Measurements from ENCODE around the gene ORC5.

Gene ORC5

DNA sequence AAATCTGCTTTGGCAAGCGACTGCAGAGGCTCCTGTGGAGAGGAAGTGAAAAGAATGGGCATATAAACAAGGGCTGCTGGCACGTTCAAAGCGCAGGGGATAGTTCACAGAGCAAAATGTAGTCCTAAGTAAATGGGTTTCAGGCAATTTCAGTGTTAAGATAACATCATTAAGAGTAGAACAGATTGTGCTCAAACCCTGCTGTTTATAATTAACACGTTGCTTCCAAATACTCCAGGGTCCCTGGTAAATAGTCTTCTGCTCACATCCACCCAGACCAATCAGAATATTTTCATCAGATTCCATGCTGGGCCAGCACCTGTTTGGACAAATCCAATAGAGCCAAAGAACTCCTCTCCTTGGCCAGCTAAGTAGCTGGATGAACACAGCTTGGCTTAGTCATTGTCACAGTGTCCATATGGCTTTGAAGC is 81.4 kb downstream of the ORC5 start:
- no peak for DNase-seq (ENCODE audit: low spot score)

DNA sequence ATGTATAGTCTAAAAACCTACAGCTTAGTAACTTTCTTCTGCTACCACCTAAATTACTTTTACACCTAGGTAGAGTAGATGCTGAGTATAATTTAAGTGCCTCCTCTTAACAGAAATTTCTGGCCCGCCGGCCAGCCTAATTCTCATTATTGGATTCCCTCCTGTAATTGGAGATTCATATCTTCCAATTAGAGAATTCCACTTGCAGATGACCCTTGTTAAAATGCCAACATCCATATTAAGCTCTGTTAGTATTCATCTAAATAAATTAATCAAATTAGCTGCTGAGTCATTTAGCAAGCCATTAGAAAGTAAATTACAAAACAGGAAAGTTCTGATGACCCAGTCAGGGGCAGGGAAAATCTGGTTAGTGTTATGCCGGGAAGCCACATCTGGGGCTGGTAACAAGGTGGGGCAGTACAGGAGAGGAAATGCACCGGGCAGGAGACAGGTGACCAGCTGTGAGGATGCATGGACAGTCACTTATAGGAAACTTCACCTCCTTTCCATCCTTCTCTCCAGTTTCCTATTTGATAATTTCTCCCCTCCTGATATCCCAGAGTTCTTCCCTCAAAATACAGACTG is 82.8 kb downstream of the ORC5 start:
- DNase-seq (ENCODE audit: low spot score): no peak

DNA sequence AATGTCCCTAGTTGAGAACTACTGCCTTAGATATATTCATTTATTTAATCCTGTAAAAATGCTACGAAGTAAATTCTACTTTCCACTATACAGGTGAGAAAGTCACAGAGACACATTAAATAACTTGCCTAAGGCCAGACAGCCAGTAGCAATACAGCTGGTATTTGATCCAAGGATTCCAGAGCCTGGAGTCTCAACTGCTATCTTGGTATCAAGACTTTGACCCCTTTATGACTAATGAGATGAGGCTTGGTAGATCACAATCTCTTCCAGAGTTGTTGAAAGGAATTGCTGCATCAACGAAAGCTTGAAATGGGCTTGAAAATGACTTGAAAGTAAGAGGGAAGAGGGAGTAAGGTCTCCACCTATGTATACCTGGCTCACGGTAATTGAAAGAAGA is 83.3 kb downstream of the ORC5 start:
- DNase-seq (ENCODE audit: low spot score): no peak

DNA sequence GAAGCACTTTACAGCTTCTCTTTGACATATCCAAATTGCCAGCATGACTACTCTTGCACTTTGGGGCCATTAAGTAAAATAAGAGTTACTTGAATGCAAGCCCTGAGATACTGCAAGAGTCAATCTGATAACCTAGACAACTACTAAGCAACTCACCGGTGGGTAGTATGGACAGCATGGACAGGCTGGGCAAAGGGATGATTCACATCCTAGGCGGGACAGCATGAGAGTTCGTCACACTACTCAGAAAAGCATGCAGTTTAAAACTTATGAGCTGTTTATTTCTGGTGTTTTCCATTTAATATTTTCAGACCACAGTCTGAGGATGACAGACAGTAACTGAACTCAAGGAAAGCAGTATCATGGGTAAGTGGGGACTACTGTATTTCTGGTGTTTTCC is 84.0 kb downstream of the ORC5 start:
- no peak for DNase-seq (ENCODE audit: low spot score)

DNA sequence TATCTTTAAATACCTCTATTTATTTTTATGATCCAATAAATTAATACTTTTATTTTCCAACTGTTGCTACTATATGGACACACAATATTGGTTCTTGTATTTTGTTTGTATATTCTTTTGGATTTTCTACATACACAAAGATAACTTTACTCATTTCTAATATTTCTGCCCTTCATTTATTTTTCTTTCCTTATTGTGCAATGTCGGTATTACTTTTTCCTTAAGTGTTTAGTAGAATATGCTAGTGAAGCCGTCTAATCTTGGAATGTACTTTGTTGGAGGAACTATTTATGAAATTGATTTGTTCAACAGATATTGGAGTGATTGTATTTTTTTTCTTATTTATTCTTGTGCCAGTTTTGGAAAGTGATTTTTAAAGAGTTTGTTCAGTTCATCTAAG is 94.0 kb downstream of the ORC5 start:
- no peak for DNase-seq (ENCODE audit: low spot score)

DNA sequence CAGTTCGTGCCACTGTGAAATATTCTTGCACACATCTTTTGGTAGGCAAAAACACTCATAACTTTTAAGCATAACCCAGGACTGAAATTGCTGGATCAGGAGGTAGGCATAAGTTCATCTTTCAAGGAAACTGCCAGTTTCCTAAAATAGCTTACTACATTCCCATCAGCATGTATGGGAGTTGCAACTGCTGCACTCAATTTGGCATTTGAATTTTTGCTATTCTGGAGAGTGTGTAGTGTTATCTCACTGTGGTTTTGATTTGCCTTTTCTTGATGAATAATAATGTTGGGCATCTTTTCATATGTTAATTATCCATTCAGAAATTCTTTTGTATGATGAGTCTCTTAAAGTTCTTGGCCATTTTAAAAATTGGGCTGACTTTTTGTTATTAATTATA is 95.2 kb downstream of the ORC5 start:
- no peak for DNase-seq (ENCODE audit: low spot score)

DNA sequence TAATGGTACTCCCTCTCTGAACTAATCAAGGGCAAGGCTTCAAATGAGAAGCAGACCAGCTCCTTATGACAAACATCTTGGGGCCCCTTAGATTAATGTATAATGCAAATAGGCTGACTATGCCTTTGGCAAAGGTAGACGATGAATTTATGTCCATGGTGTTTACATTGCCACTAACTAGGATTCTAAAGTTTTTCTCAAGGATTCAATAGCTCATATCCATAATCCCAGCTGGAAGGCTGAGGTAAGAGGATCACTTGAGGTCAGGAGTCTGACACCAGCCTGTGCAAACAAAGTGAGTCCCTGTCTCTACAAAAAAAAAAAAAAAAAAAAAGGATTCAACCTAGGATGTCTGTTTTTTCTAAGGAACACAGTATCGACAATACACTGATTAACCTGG is 96.5 kb downstream of the ORC5 start:
- no peak for DNase-seq (ENCODE audit: low spot score)

DNA sequence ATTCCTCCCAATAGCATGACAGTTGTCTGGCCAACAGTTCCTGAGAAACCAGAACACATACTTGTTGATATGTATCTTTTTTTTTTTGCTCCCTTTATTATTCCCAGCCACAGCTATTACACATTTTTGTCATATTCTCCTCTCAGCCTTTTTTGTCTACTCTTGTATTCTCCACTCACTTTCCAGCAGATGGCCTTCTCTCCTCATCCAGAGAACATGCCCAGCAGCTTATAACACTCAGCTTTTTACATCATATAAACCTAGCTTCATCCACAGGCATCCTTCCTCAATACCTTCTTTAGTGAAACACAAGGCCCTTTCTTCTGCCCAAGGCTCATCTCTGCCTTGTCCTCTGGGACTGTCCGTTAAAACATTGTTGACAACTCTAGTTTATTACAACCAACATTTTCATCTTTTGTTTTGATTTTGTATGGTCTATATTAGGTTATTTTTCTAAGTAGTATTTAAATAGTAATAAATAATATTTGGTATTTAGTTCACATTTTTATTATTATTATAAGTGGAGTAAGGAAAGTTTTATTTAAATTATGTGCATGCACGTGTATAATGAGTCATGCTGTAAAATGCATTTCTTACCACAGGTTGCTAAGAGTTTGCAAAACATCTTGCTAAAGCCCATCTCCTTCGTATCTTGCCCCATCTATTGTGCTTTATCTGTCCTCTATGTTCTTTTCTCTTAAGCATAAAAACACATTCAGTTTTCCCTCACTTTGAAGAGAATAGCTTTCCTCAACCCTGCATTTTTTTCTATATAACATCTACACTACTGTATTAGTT is 101.5 kb downstream of the ORC5 start:
- DNase-seq (ENCODE audit: low spot score): no peak

DNA sequence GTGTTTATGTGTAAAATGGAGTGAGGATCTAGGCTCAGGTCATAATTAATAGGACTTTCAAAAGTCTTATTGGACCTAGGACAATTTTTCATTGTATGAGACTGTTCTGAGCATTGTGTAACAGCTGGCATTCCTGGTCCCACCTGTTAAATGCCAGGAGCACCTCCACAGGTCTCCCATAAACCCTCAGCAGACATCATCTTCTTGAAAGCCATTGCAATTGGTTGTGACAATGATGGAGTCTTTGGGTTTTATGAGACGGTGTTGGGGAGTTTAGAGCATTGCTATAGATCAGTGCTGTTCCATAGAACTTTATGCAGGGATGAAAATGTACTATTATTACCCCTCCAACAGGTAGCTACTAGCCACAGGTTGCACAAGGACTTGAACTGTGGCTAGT is 108.9 kb downstream of the ORC5 start:
- DNase-seq (ENCODE audit: low spot score): no peak

DNA sequence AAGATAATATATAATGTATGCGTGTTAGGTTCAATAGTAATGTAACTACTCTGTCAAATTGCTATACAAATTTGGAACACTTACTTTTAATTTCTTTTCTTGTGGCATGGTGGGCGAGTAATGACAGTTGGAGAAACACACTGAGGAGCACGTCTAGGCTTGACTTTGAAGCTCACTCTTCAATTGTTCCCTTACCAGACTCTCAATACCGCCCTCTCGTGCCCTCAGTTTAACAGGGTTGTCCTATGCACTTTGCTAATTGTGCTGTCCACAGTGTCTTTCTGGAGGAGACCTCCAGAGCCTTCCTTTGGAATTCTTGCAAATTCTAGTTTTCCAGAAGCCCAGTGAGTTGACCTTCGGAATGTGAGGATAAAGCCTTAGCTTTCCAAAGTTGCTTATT is 111.1 kb downstream of the ORC5 start:
- DNase-seq (ENCODE audit: low spot score): no peak

DNA sequence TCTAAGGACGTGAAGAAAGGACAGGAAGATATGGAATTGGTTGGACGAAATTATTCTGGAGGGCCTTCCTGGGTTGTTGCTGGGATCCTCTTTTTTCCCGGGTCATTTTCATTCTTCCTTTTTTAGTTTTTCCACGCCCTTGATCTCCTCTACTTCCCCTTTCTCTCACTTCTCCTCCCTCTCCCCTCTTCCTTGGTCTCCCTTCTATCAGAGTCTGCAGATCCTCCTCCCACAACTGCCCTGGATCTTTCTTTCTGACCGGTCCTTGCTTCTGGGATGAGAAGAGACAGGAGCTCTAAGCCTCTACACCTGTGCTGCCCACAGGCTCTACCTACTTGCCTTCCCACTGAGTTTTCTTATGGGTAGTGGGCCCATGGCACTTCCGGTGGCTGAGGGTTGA is 114.7 kb downstream of the ORC5 start:
- no peak for DNase-seq (ENCODE audit: low spot score)

DNA sequence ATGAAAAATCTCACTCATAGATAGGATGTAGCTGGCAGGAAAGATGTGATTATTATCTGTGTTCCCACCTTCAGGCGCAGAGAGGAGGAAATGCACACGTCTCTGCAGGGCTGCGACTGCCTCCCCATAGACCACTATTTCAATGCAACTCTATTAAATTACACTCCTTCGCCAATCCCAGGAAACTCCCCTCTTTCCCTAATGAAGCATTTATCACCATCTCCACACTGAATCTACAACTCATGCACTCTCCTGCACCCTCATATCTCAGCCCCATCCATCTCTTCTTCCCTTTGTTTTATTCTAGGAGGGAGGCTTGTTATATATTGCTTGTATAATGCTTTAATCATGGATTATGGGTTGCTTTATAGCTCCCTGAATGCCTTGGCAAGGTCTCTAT is 116.6 kb downstream of the ORC5 start:
- DNase-seq (ENCODE audit: low spot score): no peak

DNA sequence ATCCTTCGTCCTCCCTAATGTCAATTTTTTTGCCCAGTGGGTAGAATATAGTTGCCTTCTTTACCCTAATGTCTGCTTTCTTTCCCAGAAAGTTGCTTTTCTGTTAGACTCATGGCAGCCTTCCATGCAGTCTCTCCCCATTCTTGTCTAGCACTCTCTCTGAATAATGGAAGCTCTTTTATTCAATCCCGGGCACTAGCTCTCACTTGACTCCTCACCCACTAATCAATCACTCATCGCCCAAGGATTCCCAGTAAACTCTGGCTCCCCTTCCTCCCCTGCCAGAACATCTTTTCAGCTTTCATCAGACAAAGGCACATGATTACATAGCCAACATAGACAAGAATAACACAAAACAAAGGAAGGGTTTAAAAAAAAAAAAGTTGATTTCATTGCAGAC is 118.2 kb downstream of the ORC5 start:
- no peak for DNase-seq (ENCODE audit: low spot score)

DNA sequence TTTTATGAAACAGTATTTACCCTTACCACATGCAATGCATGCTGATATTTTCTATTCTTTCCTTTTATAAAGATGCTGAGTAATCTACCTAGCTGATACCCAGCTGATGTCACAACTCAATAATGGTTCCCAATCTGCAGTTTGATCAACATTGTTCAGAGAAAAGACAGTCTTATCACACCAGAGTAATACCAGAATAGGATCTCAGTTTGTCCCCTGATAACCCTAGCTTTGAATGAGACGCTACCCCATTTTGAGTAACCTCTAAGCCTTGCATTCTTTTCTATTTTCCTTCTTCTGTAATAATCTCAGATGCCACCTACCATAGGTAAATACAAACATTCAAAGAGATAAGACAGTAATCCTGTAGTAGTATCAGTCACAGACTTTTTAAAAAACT is 118.8 kb downstream of the ORC5 start:
- no peak for DNase-seq (ENCODE audit: low spot score)

Data from left forelimb (tissue), 1 donor.